AG20443 (cell line): ENCODE results near the gene NOA1.
A peak's percentile ranks its signal among the peaks of the same experiment; 100 is the strongest.
"Not testable (repeated sequence)": the region's sequence is repeated elsewhere in the genome, so short reads cannot be mapped to it uniquely, and the experiment has no call there.

ENCODE experiments used
- DNase-seq: peaks from one replicate; pipeline ENCODE4 v3.0.0; 2012; ENCODE audit warnings: low spot score, mixed read lengths

Gene NOA1

GRCh38 chr4:56958111-56958517, 19.3 kb downstream of the NOA1 start:
- DNase-seq: peak; percentile 93

DNA sequence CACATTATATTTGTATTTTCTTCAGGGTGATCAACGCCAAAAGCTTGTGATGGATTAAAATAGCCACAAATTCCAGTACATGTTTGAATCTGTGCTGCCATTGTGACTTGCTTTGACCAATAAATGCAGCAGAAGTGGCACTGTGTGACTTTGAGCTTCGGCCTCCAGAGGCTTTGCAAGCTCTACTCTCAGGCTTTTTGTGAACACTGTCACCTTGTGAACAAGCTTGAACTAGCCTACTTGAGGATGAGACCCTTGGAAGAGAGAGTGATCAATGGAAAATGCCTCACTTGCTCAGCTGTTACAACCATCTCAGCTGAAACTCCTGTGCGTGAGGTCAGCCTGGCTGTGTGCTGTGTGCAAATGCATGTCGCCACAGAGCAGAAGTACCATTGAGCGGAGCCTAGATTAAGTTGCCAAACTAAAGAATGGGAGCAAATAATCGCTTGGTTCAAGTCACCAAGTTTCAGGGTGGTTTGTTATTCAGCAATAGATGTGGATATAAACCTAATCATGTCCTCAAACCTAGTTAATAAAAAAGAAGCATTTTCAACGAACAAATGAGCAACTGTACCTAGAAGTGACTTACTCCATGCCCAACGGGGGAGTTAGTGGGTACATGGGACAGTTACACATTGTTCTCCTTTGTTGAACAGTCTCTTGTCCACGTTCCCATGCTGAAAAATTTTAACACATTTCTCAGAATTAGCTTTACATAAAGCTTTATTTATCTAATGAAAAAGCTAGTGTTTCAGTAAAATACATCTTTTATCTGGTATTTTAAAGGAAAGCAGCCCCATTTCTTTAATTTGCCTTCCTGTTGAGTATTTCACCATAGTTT, 23.5 kb downstream of the NOA1 start:
- no peak for DNase-seq

- DNase-seq: no peak
Measured at GRCh38 chr4:56941403-56941802, 36.0 kb downstream of the NOA1 start.

DNA sequence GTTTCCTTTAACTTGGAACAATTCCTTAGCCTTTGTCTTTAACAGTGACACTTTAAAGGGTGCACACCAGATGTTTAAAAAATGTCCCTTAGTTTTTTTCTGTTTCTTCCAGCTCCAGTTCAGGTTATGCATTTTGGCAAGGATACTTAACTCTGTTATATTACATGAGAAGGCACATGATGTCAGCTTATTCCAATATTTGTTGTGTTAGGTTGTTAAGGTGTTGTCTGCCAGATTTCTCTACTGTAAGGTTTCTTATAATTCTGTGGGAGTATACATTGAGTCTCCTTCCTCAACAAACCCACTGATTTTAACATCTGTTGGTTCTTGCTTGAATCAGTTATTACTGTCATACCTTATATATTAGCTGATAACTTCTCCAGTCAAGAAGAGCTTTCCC, 36.4 kb downstream of the NOA1 start:
- no peak for DNase-seq

DNA sequence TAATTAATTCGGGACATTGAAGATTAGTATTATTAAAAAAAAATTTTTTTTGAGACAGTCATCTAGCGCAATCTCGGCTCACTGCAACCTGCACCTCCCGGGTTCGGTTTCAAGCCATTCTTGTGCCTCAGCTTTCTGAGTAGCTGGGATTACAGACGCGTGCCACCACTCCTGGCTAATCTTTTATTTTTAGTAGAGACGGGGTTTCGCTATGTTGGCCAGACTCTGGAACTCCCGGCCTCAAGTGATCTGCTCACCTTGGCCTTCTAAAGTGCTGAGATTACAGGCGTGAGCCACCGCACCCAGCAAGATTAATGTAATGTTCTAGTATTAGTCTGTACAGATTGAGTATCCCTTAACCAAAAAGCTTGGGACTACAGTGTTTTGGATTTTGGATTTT, 37.0 kb downstream of the NOA1 start:
- no peak for DNase-seq

DNA sequence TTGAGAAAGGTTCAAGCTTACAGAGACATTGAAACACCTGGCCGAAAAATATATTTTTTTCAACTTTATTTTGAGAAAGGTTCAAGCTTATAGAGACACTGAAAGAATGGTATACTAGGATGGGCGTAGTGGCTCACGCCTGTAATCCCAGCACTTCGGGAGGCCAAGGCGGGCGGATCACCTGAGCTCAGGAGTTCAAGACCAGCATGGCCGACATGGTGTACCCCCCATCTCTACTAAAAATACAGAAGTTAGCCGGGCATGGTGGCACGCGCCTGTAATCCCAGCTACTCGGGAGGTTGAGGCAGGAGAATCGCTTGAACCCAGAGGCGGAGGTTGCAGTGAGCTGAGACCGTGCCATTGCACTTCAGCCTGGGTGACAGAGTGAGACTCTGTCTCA, 37.6 kb downstream of the NOA1 start:
- not testable (repeated sequence) for DNase-seq

DNA sequence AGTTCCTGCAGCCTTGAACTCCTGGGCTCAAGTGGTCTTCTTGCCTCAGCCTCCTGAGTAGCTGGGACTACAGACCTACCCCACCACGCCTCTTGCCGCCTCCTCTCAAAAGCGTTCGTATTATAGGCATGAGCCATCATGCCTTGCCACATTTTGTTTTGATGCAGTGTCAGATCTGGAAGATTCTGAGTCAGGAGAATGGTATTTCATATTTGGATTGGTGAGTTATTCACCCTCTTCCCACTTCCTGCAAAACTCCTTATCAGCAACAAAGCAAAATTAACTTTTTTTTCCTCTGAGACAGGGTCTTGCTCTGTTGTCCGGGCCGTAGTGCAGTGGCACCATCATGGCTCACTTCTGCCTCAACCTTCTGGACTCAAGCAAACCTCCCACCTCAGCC, 40.1 kb downstream of the NOA1 start:
- peak; percentile 70 for DNase-seq

DNA sequence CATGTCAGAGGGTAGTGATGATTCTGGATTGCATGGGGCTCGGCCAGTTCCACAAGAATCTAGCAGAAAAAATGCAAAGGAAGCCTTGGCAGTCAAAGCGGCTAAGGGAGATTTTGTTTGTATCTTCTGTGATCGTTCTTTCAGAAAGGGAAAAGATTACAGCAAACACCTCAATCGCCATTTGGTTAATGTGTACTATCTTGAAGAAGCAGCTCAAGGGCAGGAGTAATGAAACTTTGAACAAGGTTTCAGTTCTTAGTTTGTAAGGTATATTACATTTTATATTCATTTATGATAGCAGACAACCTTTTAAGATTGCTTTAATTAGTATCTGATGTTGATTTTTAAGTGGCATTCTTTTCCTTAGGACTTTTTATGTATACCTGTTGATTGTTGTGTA, 45.5 kb downstream of the NOA1 start:
- no peak for DNase-seq

DNA sequence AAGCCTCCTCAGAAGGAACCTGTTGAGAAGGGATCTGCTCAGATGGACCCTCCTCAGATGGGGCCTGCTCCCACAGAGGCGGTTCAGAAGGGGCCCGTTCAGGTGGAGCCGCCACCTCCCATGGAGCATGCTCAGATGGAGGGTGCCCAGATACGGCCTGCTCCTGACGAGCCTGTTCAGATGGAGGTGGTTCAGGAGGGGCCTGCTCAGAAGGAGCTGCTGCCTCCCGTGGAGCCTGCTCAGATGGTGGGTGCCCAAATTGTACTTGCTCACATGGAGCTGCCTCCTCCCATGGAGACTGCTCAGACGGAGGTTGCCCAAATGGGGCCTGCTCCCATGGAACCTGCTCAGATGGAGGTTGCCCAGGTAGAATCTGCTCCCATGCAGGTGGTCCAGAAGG, 46.8 kb downstream of the NOA1 start:
- DNase-seq: no peak

- DNase-seq: no peak
Measured at GRCh38 chr4:56927196-56927595, 50.2 kb downstream of the NOA1 start.

- DNase-seq: not testable (repeated sequence)
Measured at GRCh38 chr4:56914977-56915376, 62.4 kb downstream of the NOA1 start.

DNA sequence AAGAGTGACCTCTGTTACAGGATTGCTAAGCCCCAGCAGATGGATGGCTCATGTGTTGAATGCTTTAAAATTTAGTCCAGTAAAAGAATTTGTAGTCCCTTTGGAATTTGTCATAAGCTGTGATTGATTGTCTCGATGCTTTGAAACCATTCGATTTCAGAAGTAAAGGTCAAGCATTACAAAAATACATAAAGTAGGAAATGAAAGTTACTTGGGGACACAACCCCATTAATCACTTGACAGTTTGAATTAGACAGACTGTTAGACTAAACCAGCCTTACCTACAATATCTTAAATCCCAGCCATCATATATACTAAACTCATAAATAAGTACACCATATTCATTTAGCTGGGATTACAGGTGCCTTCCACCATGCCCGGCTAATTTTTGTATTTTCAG, 63.1 kb downstream of the NOA1 start:
- DNase-seq: no peak
